Measurements from ENCODE around the gene PLEKHH2.
A peak's percentile ranks its signal among the peaks of the same experiment; 100 is the strongest.
"Not testable (repeated sequence)": the region's sequence is repeated elsewhere in the genome, so short reads cannot be mapped to it uniquely, and the experiment has no call there.

Gene PLEKHH2

DNA sequence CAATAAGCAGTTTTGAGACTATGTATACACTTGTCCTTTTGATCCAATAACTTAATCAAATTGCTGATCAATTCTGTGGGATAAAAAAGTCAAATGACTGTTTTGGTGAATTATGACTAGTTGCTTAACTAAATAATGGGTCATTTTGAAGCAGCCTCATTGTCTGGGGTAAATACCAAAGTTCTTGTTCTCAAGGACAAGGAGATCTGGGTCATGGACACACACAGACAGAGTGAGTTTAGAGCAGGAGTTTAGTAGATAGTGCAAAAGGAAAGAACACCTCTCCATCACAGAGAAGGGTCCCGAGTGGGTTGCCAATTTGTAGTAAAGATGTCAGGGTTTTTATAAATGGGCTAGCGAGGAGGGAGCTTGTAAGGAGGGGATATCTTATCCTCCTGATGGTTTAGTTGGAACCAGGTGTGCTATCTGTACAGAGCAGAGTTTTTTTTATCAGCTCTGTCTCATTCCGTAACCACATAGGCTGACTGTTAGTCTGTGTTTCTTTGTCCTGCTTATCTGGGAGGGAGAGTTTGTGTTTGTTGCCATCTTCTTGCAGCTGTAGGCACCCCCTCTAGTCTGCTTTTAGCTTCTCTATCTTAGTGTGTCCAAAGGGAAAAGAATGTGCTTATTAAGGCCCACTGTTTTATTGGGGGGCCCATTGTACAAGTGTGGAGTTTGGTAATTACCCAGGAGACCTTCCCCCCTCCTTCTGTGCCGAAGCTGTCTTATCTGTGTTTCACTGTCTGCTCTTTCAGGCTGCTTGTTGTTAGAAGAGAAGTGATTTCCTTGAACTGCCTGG lies 87.9 kb downstream of the PLEKHH2 start:
- no peak for DNase-seq

DNA sequence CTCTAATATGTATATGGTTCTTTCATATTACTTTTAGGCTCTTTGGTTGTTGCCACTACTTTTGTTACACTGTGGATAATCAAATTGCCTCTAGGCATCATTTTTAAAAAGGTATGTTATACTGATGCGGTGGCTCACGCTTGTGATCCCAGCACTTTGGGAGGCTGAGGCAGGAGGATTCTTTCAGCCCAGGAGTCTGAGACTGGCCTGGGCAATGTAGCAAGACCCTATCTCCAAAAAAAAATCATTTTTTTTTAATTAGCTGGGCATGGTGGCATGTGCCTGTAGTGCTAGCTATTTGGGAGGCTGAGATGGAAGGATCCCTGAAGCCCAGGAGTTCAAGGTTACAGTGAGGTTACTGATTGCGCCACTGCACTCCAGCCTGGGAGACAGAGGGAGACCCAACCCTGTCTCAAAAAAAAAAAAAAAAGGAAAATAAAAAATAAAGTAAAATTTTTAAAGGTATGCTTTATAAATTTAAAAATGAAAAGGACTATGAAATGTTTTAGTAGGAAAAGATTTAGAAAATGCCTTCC lies 88.7 kb downstream of the PLEKHH2 start:
- no peak for DNase-seq

DNA sequence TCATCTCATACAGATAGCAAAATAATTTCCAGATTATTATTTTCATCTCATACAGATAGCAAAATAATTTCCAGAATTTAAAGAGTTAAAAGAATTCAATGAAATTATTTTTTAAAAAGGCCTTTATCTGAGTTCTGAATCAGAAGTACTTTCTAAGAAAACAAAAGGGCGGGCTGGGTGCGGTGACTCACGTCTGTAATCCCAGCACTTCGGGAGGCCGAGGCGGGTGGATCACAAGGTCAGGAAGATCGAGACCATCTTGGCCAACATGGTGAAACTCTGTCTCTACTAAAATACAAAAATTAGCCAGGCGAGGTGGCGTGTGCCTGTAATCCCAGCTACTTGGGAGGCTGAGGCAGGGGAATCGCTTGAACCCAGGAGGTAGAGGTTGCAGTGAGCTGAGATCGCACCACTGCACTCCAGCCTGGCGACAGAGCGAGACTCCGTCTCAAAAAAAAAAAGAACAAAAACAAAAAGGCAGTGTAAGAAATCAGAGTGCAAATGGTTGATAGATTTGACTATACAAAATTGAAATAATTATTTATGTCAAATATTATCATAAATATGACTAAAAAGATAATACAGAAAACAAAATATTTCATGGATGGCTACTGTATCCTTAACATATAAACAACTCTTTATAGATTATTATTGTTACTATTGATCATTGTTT lies 90.0 kb downstream of the PLEKHH2 start:
- not testable (repeated sequence) for DNase-seq

DNA sequence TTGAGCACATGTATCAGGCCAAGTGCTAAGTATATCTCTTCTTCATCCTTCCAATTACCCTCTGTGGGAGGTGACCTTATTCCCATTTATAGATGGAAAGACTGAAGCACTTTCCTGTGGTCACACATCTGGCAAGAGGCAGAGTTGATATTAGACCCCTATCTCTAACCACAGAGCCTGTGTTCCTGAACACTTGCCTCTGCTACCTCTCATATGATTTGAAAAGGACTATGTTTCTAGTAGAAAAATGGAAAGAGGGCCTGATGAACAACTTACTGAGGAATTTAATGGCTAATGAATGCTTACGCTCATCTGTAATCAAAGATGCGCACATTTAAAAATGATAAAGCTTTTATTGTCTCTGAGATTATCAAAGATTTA lies 90.6 kb downstream of the PLEKHH2 start:
- DNase-seq = no peak

DNA sequence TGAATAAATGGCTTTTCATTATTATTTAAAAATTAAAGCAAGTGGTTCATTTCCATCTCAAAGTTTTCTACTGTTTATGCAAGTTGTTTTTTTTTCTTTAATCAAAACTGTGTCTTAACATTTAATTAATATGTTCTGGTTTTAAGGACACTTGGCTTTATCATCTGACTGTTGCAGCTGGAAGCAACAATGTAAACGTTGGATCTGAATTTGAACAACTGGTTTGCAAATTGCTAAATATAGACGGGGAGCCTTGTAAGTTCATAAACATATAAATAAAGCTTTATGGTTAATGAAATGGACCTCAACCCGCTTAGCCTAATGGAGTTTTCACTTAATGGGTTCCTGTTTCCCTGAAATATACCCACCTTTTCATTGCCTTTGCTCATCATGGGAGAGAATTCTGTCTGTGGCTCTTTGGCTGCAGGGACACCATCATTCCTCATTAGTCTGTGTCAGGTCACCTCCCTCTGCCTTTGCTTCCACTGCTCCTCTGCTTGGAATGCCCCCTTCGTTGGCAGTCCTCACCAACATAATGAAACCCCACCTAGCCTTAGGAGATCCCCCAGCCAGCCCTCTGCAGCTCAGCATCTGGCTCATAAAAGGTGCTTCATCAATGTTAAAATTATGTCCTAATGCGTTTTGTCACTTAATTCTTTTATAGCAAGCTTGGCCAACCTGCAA lies 92.6 kb downstream of the PLEKHH2 start:
- no peak for DNase-seq

DNA sequence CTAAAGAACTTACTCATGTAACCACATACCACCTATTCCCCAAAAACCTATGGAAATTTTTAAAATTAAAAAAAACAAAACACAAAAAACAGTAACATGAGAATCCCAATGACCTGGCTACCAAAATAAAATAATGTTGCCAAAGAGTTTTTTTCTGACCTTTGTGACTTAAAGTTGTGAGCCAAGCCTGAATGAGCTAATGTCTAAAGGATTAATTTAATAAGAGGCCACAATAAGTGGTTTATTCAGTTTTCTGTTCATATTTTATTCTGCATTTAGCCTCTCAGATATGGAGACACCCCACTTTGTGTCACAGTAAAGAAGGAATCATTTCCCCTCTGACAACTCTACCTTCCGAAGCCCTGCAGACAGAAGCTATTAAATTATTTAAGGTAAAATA lies 94.2 kb downstream of the PLEKHH2 start:
- DNase-seq = no peak

DNA sequence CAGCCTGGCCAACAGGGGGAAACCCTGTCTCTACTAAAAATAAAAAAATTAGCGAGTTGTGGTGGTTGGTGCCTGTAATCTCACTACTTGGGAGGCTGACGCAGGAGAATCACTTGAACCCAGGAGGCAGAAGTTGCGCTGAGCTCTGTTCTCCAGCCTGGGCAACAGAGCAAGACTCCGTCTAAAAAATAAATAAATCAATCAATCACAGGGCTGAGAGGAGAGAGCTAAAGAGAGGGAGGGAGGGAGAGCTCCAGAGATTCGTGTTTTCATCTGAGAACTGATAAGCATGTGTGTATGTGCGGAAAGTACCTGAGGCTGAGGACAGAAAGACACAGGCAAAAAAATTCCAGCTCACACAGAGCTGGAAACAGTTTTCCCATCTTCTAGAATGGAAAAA lies 99.6 kb downstream of the PLEKHH2 start:
- no peak for DNase-seq

DNA sequence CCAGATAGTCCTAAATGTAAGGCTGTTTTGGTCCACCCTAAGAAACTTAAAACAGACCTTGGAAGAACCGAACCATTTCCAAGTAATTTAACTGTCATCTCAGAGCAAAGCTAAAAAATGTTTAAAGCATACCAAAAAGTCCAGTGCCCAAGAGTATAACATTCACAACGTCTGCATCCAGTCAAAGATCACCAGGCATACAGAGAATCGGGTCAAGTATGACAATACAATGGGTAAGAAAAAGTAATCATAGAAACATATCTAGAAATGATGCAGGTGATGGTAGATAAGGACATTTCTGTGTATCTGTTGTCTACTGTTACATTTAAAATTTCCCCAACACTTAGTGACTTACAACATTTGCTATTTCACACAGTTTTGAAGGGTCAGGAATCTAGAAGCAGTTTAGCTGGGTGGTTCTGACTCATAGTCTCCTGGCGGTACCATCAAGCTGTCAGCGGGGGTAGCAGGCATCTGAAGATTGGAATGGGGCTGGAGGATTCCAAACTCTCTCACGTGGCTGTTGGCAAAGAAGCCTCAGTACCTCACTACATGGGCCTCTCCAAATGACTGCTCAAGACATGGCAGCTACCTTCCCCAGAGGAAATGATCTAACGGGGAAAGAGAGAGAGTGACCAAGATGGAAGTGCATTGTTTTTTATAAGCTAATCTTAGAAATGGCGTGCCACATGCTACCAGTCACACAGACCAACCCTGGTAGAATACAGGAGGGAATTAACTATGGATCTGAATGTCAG lies 100.2 kb downstream of the PLEKHH2 start:
- DNase-seq = no peak

DNA sequence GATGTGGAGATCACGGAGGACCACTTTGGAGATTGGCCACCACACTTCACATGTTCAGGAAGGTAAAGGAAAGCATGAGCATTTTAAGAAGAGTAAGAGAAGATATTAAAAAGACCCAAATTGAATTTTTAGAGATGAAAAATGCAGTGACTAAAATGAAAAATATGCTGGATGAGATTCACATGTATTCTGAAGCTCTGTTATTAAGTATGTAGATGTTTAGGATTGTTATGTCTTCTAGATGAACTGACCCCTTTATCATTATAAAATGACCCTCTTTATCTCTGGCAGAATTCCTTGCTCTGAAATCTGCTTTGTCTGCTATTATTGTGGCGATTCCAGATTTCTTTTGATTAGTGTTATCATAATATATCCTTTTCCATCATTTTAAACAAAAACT lies 100.8 kb downstream of the PLEKHH2 start:
- no peak for DNase-seq

DNA sequence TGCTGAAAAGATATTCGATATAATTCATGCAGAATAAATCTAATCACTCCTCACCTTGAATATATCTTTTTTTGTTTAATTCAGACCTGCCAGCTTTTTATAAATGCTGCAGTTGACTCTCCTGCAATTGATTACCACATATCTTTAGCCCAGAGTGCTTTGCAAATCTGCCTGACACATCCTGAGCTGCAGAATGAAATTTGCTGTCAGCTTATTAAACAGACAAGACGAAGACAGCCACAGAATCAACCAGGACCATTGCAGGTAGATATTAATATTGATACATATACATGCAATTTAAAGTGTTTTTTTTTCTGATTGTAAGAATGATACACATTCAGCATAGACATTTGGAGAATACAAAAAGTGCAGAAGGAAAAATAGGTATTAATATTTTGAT lies 101.2 kb downstream of the PLEKHH2 start:
- no peak for DNase-seq

DNA sequence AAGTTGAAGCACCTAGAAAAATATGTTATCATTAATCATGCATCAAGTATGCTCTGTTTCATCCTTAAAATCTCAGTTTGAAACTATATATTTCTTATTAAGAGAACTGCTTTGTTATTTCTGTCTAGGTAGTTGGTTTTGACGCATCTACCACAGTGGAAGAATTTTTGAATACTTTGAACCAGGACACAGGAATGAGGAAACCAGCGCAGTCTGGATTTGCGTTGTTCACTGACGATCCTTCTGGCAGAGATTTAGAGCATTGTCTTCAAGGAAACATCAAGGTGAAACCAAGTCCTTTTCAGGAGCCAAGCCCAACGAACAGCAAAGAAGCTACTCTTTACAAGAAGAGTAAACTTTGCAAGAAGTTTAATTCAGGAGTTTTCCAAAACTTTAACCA lies 106.6 kb downstream of the PLEKHH2 start:
- no peak for DNase-seq

DNA sequence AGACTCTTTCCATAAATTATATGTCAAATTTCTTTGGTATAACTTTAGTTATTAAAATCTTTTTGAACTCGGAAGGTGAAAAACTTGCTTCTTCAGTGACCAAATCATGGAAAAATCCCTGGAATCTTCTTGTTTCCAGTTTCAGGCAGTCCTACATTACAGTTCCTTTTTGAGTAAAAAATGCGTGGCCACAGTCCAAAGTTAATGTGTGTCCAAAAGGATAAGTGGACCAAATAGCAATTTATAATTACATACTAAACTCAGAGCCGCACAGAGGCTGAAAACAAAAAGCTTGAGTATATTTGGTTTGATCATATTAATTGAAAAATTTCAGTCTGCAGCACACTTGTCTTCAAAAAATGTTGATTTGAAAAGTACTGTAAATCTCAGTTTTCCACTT lies 108.4 kb downstream of the PLEKHH2 start:
- no peak for DNase-seq

DNA sequence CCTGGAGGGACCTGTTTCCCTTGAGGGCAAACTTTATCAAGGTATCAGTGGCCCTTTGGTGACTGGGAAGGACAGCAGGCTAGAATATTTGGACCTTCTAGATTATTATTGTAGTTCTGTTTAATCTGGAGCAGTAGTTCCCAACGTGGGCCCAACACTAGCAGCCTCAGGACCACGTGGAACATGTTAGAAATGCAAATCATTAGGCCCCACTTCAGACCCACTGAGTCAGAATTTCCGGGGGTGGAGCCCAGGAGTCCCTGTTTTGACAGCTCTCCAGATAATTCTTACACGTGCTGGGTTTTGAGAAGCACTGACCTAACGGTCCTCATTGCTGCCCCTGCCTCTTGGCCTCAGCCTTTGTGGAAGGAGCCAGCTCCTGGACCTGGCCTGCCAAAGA lies 111.3 kb downstream of the PLEKHH2 start:
- DNase-seq = peak; percentile 22

DNA sequence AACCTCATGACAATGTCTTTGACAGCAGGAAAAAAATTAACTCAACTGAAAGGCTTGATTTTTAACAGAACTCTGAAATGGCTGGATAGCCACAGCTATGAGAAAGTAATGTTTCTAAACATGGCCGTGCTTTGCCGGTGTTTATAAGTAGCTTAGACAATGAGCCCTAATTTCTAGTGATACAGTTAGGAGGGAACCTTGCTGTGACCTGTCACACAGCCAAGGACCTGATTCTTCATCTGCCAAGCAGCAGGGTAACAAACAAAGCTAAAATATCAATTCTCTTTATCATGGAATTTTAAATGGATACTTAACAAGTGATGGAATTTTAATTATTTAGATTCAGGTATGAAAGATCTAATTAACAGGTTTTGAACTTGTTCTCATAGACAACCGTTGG lies 112.5 kb downstream of the PLEKHH2 start:
- no peak for DNase-seq

DNA sequence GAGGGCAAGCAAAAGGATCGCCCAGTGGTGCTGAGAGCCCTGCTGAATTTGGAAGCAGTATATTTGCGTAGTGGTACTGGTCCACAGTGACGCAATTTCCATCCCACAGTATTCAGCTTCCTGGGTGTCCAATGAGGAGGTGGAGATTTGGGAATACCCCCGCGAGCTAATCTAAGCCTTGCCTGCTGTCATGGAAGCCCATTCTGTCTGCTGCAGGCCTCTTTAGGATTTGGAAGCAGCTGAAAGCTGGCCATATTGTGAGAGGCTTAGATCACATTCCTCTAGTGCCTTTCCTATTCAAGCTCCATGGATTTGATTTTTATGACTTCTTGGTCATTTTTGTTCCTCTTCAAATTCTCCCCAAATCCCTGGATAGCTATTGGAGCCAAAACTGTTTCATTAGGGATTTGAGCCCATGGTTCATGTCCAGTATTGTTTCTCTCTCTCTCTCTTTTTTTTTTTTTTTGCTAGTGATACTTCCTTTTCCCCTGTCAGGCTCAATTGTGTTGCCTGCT lies 114.5 kb downstream of the PLEKHH2 start:
- DNase-seq = no peak

DNA sequence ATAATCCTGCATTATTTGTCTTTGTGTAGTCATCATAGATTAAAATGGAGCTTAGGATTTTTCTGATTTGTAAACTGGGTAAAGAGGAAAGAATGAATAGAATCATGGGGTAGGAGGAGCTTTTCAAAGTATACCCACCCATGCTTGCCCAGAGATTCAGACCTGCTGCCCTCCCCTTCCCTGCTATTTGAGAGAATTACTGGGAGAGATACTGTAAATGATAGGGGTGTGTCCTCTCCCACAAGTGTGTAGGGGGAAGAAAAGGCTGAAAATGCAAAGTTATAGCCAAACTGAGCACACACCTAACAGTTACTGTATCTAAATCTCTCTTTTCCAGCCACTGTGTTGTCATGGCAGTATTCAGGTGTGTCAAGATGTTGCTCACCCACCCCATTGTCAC lies 115.2 kb downstream of the PLEKHH2 start:
- no peak for DNase-seq

DNA sequence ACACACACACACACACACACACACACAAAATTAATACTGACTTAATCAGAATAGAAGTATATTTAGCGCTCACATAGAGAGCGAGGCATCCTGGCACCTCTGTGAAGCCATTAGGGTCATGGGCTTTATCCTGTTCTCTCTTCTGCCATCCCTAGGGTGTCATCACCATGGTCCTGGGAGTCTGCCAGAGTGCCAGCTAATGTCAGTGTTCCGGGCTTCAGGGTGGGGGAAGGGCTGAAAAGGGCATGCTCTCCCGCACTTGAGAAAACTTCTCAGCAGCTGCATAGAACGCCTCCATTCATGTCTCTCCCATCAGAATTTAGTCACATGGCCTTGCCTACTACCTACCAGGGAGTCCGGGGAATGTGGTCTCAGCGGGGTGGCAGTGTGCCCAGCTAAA lies 117.1 kb downstream of the PLEKHH2 start:
- DNase-seq = no peak

DNA sequence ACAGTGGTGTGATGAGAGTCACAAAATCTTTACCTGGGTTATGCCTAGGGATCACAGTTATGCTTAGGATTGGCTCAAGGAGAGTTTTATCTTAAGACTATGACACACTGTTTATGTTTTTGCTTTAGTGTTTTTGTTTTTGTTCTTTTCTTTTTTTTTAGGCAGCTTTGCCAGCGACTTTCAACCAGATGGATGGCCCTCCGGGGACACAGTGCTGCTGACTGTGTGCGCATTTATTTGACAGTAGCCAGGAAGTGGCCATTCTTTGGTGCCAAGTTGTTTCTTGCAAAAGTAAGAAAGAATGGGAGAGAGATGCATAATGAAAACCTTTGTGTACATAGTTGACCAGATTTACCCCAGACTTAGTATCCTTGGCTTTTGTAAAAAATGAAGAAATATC lies 121.7 kb downstream of the PLEKHH2 start:
- no peak for DNase-seq

DNA sequence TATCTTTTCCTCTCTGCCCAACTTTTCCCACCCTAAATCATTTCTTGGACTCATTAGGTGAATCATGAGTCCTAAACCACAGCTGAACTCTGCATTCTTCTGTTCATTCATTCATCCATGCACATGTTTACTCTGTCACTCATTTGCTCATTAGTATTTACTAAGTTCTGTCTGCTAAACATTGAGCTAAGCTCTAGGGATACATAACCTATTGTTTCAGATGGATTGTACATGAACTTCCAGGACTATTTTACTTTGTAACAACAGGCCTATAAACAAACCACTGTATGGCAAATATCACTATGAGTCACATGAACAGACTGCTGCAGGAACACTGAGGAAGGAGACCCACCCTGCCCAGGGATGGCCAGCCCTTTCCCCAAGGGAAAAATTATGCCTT lies 122.1 kb downstream of the PLEKHH2 start:
- DNase-seq = no peak

DNA sequence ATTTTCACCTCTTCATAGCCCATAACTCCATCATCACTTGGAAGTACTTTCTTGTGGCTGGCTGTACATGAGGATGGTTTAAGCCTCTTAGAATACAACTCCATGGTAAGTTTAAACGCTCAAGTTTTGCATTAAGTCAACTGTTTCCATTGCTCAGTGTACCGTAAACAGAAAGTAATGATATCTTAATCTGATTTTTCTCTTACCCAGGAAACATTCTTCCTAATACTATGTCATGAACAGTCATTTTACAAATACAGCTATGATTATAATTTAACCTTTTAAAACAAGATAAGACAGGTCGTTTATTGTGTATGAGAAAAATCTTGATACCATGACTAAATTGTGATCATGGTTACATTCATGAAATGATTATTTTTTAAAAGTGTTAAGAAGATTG lies 125.2 kb downstream of the PLEKHH2 start:
- DNase-seq = no peak

DNA sequence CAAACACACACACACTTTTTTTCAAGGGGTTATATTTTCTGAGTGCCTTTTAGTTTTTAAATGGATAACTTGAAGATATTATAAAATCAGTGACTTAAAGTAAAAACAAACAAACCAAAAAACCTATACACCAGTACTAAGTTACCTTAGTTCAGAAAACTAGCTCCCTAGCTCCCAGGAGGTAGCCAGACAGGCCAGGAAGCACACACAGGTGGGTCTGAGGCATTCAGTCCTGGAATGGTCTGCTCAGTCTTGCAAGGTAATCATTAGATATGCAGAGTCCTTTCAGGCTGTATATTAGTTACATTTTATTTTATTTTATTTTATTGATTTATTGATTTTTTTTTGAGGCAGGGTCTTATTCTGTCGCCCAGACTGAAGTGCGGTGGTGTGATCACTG lies 126.0 kb downstream of the PLEKHH2 start:
- no peak for DNase-seq

DNA sequence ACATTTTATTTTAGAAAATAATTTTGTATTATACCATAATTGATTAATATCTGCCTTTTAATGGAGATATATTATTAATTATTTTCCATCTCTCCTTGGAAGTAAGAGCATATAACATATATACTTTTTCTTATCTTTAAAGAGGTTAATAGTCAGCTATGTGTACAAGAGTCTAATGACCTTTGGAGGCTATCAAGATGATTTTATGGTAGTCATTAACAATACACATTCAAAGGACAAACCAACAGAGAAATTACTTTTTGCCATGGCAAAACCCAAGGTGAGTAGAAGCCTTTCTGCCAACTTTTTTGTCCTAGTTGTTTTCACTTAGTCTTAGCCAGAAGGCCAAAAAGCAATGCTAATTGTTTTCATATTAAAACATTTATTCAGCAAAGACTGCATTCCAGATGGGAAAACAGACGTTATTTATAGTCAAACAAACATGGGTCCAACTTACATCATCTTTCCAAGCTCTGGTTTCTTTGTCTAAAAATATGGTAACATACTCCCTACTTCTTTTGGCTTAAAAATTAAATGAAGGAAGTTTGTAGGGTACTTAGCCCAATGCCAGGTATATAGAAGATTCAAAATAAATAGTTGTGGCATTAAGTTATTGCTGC lies 127.1 kb downstream of the PLEKHH2 start:
- DNase-seq = no peak
